GM12878 (cell line): ENCODE results near the gene GHRL. TPM values are rescaled to one million over a fixed set of nuclear protein-coding genes. Genes with fewer than 3 reads are reported as not detected.

Experiments
- ATAC-seq: fragments of 200-7000 bp; cut with Tn5 transposase; 3 replicates; pipeline ENCODE4 v1.9.1; 2020; ENCODE audit warnings: mild to moderate bottlenecking, moderate library complexity
- BruUV-seq: library from RNA; stranded (reverse); fragments of 400-500 nt; replicated peaks from 2 replicates; lab custom pipeline; 2021; lab: Mats Ljungman, UMichigan
- CTCF ChIA-PET: fragments of 300-600 bp; sonication (Branson Sonifier 250); formaldehyde crosslinking; extraction: SDS; loops from one replicate; lab custom pipeline; 2021; ENCODE audit warnings: inconsistent platforms; lab: Yijun Ruan, JAX
- POLR2A ChIA-PET: fragments of 350-600 bp; formaldehyde crosslinking; extraction: SDS; loops from one replicate; lab custom pipeline; 2021; ENCODE audit warnings: inconsistent platforms; lab: Charles Lee
- RAD21 ChIA-PET: fragments of 300-600 bp; sonication (Branson Sonifier 250); formaldehyde crosslinking; loops from one replicate; lab custom pipeline; 2023; ENCODE audit warnings: antibody characterized with exemption; ENCODE audit not compliant: unreplicated experiment; lab: Charles Lee
- SMC1A ChIA-PET: fragments of 300-600 bp; sonication (Branson Sonifier 250); formaldehyde crosslinking; loops from one replicate; lab custom pipeline; 2023; ENCODE audit not compliant: unreplicated experiment, uncharacterized antibody; lab: Charles Lee
- DNase-seq: peaks from one replicate; pipeline ENCODE4 v3.0.0-alpha.2; 2011; ENCODE audit warnings: low read depth, low spot score
- FAIRE-seq: peaks from 3 replicates; lab custom pipeline; 2011; peaks lifted over from hg19 to GRCh38; lab: Jason Lieb, UNC
- H2AFZ ChIP-seq: 2 replicates; pipeline ENCODE4 v1.6.0; 2011; ENCODE audit warnings: low read depth, low read length, control low read depth; ENCODE audit not compliant: control insufficient read depth
- H3K27ac ChIP-seq: 2 replicates; pipeline ENCODE4 v1.5.1; 2011; ENCODE audit warnings: control low read depth; ENCODE audit not compliant: control insufficient read depth, insufficient read depth
- H3K27me3 ChIP-seq, 2 experiments: replicated peaks in 1 of 2; 2 replicates each; pipeline versions ENCODE4 v1.6.0 to v1.6.1; 2011; ENCODE audit warnings: low read length in 1 of 2; ENCODE audit not compliant: control insufficient read depth in 2 of 2, insufficient read depth in 2 of 2
- H3K36me3 ChIP-seq, 2 experiments: 2 replicates each; pipeline ENCODE4 v1.5.1; 2011; ENCODE audit warnings: low read length in 1 of 2; ENCODE audit not compliant: control insufficient read depth in 2 of 2, insufficient read depth in 2 of 2
- H3K4me1 ChIP-seq: 2 replicates; pipeline ENCODE4 v1.6.1; 2011; ENCODE audit warnings: mild to moderate bottlenecking, low read length, moderate library complexity, mixed read lengths; ENCODE audit not compliant: control insufficient read depth, insufficient read depth
- H3K4me2 ChIP-seq: 2 replicates; pipeline ENCODE4 v1.6.0; 2011; ENCODE audit warnings: control low read depth; ENCODE audit not compliant: control insufficient read depth, insufficient read depth
- H3K4me3 ChIP-seq: fragments of 200-600 bp; sonication (generic); 2 replicates; pipeline ENCODE4 v1.5.1; 2016
- H3K79me2 ChIP-seq: 2 replicates; pipeline ENCODE4 v1.6.0; 2011; ENCODE audit warnings: low read length; ENCODE audit not compliant: control insufficient read depth, insufficient read depth
- H3K9ac ChIP-seq: 2 replicates; pipeline ENCODE4 v1.8.0; 2011; ENCODE audit warnings: low read length, control low read depth, mixed read lengths; ENCODE audit not compliant: control insufficient read depth, insufficient read depth
- H3K9me3 ChIP-seq: replicated peaks from 3 replicates; pipeline ENCODE4 v1.5.1; 2011; ENCODE audit warnings: mild to moderate bottlenecking, low read length; ENCODE audit not compliant: control insufficient read depth, insufficient read depth
- H4K20me1 ChIP-seq: 2 replicates; pipeline ENCODE4 v1.6.0; 2011; ENCODE audit not compliant: control insufficient read depth, insufficient read depth
- BCL11A ChIP-seq: IDR thresholded peaks from 2 replicates; pipeline ENCODE4 v1.6.1; 2011; ENCODE audit warnings: low read depth, low read length
- BRCA1 ChIP-seq: IDR thresholded peaks from 2 replicates; pipeline ENCODE4 v1.6.1; 2011; ENCODE audit warnings: low read depth, low read length, improper control_type of control experiment
- CBX5 ChIP-seq: sonication (generic); IDR thresholded peaks from 2 replicates; pipeline ENCODE4 v1.6.1; 2016; ENCODE audit warnings: low read depth, moderate library complexity, mild to moderate bottlenecking, inconsistent platforms
- FOXK2 ChIP-seq: fragments of 450-650 bp; IDR thresholded peaks from 2 replicates; pipeline ENCODE4 v1.6.1; 2017; ENCODE audit warnings: mild to moderate bottlenecking, moderate library complexity
- HDAC2 ChIP-seq: fragments of 200-600 bp; sonication (generic); IDR thresholded peaks from 2 replicates; pipeline ENCODE4 v1.6.1; 2017
- KAT2A ChIP-seq: conservative IDR thresholded peaks from 2 replicates; pipeline ENCODE4 v1.6.1; 2011; ENCODE audit warnings: low read depth, low read length; ENCODE audit not compliant: control insufficient read depth
- KLF5 ChIP-seq: fragments of 450-650 bp; IDR thresholded peaks from 2 replicates; pipeline ENCODE4 v1.6.1; 2014; ENCODE audit warnings: mild to moderate bottlenecking; ENCODE audit not compliant: partially characterized antibody
- NFXL1 ChIP-seq: fragments of 450-650 bp; IDR thresholded peaks from 2 replicates; pipeline ENCODE4 v1.6.1; 2017; ENCODE audit warnings: antibody characterized with exemption, mild to moderate bottlenecking, borderline replicate concordance
- SIN3A ChIP-seq: IDR thresholded peaks from 2 replicates; pipeline ENCODE4 v1.6.1; 2012; ENCODE audit warnings: low read depth, low read length, improper control_type of control experiment
- SP1 ChIP-seq: IDR thresholded peaks from one replicate; pipeline ENCODE4 v1.6.1; 2011; ENCODE audit warnings: low read depth, low read length
- STAT1 ChIP-seq: fragments of 450-650 bp; conservative IDR thresholded peaks from 2 replicates; pipeline ENCODE4 v1.6.1; 2014; ENCODE audit warnings: antibody characterized with exemption, mild to moderate bottlenecking
- WGBS: methylation state at CpG from one replicate; pipeline ENCODE4 v1.1.6; 2016; ENCODE audit warnings: low lambda C conversion rate; ENCODE audit not compliant: insufficient replicate concordance, insufficient coverage; ENCODE audit errors: missing lambda C conversion rate; 5-methylcytosine and 5-hydroxymethylcytosine counted together
- in situ Hi-C: fragments of 300-500 bp; cut with MboI; formaldehyde crosslinking; loops from 9 replicates; pipeline ENCODE4 v1.14.3; 2018; ENCODE audit warnings: mixed read lengths
- intact Hi-C: fragments of 100-400 bp; cut with micrococcal nuclease; formaldehyde crosslinking; loops from one replicate; pipeline ENCODE4 v1.14.2; 2022; ENCODE audit not compliant: unreplicated experiment
- polyA plus RNA-seq, 11 experiments: library from polyadenylated mRNA; depleted of rRNA in 4 of 11; unstranded in 6 of 11; stranded (reverse) in 5 of 11; fragments of >200 nt; fragmentation: Nextera tagmentation in 4 of 11; fragmentation: Illumina TruSeq in 1 of 11; extraction: Ambion mirVana in 4 of 11; extraction: Trizol in 1 of 11; gene quantifications; 1 replicate in 1 of 11; 2 replicates in 10 of 11; pipeline versions ENCODE4 v1.2.1 to v1.2.3, GENCODE V29; 2011 to 2016; ENCODE audit warnings: inconsistent platforms in 2 of 11, missing spikeins in 2 of 11, low read depth in 1 of 11
- total RNA-seq, 4 experiments: library from RNA; depleted of rRNA in 3 of 4; stranded (reverse); fragments of >200 nt in 3 of 4; fragmentation: Illumina TruSeq in 1 of 4; extraction: Trizol in 1 of 4; gene quantifications; 2 replicates each; pipeline versions ENCODE4 v1.2.1 to v1.2.3, GENCODE V29; 2013 to 2021
- TF ChIP-seq, protein P1 (sequence below): fragments of 450-650 bp; conservative IDR thresholded peaks from 2 replicates; pipeline ENCODE4 v1.6.1; 2017; ENCODE audit warnings: mild to moderate bottlenecking, moderate library complexity

GHRL gene
- total and polyA plus RNA-seq, 10 of the 15 experiments (the other 5 are each of a cell fraction or from before 2014, with no cell fraction given), result 0.35 to 2.2 (median 0.88) TPM

DNA sequence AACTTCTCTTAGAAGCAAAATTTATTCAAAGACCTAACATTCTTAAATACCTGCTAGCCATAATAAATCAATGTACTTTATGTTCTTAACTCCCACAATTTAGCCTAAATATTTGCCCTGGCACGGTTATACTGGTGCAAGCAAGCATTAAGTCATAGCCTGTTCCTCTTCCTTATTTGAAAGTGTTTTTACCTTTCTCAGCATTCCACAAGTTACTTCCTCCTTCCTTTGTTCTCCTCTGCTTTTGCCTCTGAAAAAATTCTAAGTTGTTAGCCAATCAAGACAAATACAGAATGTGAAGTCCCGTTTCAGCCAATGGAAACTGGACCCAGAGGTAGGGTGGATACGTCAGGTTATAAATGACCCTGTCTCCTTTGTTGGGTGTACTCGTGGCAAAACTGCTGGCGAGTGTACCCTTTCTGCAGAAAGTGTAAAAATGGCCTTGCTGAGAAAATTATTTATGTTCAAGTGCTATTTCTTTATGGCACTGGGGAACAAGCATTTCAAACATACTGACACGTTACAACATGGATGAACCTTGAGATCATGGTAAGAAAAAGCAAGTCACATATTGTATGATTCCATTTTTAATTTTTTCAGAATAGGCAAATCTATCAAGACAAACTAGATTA is 47.5 kb downstream of the GHRL start:
- POLR2A ChIA-PET, result no interaction called here
- H3K27me3 ChIP-seq, result no peaks in the 10 kb centered on the region
- intact Hi-C loops, result no loop called here
- RAD21 ChIA-PET, result no interaction called here
- peaks cover 12% of the 10 kb centered on the region for H3K9me3 ChIP-seq
- H2AFZ ChIP-seq, result no peak overlapping the region
- no peaks in the 10 kb centered on the region for H4K20me1 ChIP-seq
- CTCF ChIA-PET, result no interaction called here
- no peaks in the 10 kb centered on the region for H3K36me3 ChIP-seq
- FAIRE-seq, result no peak
- H3K27ac ChIP-seq, result no peak overlapping the region
- SMC1A ChIA-PET, result no interaction called here
- no peak for ATAC-seq
- H3K4me2 ChIP-seq, result no peak overlapping the region
- no peak overlapping the region for H3K9ac ChIP-seq
- in situ Hi-C loops, result no loop called here
- no peak overlapping the region for H3K4me3 ChIP-seq
- no peak for DNase-seq
- TF ChIP-seq FOXK2 (no peak), KLF5 (peak; percentile 55), BCL11A (no peak), SIN3A (no peak), KAT2A (no peak), STAT1 (no peak), SP1 (no peak), BRCA1 (no peak), CBX5 (peak; percentile 99), HDAC2 (no peak), NFXL1 (no peak)
- TF ChIP-seq, protein P1, sequence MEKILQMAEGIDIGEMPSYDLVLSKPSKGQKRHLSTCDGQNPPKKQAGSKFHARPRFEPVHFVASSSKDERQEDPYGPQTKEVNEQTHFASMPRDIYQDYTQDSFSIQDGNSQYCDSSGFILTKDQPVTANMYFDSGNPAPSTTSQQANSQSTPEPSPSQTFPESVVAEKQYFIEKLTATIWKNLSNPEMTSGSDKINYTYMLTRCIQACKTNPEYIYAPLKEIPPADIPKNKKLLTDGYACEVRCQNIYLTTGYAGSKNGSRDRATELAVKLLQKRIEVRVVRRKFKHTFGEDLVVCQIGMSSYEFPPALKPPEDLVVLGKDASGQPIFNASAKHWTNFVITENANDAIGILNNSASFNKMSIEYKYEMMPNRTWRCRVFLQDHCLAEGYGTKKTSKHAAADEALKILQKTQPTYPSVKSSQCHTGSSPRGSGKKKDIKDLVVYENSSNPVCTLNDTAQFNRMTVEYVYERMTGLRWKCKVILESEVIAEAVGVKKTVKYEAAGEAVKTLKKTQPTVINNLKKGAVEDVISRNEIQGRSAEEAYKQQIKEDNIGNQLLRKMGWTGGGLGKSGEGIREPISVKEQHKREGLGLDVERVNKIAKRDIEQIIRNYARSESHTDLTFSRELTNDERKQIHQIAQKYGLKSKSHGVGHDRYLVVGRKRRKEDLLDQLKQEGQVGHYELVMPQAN, result no peak
- peaks cover 13% of the 10 kb centered on the region for H3K4me1 ChIP-seq
- BruUV-seq, result no TSS peak
- H3K79me2 ChIP-seq, result peaks cover 20% of the 10 kb centered on the region
- 92% methylated on average over 6 of the region's 6 CpGs for WGBS
